ENCODE measurements around the gene TOP3B. TPM values are rescaled to one million over a fixed set of nuclear protein-coding genes. Genes with fewer than 3 reads are reported as not detected.

The TOP3B gene
- total and polyA plus RNA-seq, 2 donors (not counting 1 experiment from before 2014, with no cell fraction given), result 7.4 to 16.5 TPM

GRCh38 chr22:21977814-21978213, 4.8 kb downstream of the TOP3B start:
- H3K4me1 ChIP-seq (ENCODE audit: control insufficient read depth, extremely low read depth, insufficient read depth, low read length), result peaks cover 3% of the 10 kb centered on the region
- H3K79me2 ChIP-seq (ENCODE audit: control insufficient read depth, insufficient read depth, low read length), result peaks cover 30% of the 10 kb centered on the region
- no peak overlapping the region for H3K4me3 ChIP-seq (replicated peaks in 1 of 4; ENCODE audit: control extremely low read depth in 1 of 4, insufficient read depth in 1 of 4, low read depth in 3 of 4, low read length in 4 of 4)
- no peaks in the 10 kb centered on the region for H3K27me3 ChIP-seq (ENCODE audit: control insufficient read depth, insufficient read depth, low read length)
- H3K36me3 ChIP-seq (ENCODE audit: control insufficient read depth, insufficient read depth, low read length), result peaks cover 14% of the 10 kb centered on the region
- H3K9ac ChIP-seq (ENCODE audit: insufficient read depth, low read length), result no peak overlapping the region
- no peak for DNase-seq (ENCODE audit: low read depth in 2 of 2)
- H3K4me2 ChIP-seq (ENCODE audit: extremely low read depth, insufficient read depth, low read length), result no peak overlapping the region
- H3K27ac ChIP-seq (ENCODE audit: insufficient read depth, low read length), result no peak overlapping the region
- TF ChIP-seq CTCF (conservative IDR thresholded peaks at IDR 0.05 in 1 of 2, IDR thresholded peaks at IDR 0.05 in 1 of 2; ENCODE audit: low read depth in 1 of 2, low read length in 2 of 2), result no peak
- TF ChIP-seq EZH2 (IDR thresholded peaks at IDR 0.05; ENCODE audit: low read length, missing control alignments), result no peak
- no peaks in the 10 kb centered on the region for H3K9me3 ChIP-seq (ENCODE audit: control insufficient read depth, insufficient read depth, low read depth, low read length)
- no peaks in the 10 kb centered on the region for H4K20me1 ChIP-seq (ENCODE audit: control insufficient read depth, extremely low read depth, insufficient read depth, low read length)
- no peak overlapping the region for H2AFZ ChIP-seq (ENCODE audit: low read length)

GRCh38 chr22:21975854-21976345, 6.7 kb downstream of the TOP3B start:
- Histone ChIP-seq H3K27me3 (ENCODE audit: control insufficient read depth, insufficient read depth, low read length) (no peaks in the 10 kb centered on the region), H3K9ac (ENCODE audit: insufficient read depth, low read length) (no peak overlapping the region), H3K4me3 (replicated peaks in 1 of 4; ENCODE audit: control extremely low read depth in 1 of 4, insufficient read depth in 1 of 4, low read depth in 3 of 4, low read length in 4 of 4) (no peak overlapping the region), H2AFZ (ENCODE audit: low read length) (no peak overlapping the region), H3K79me2 (ENCODE audit: control insufficient read depth, insufficient read depth, low read length) (peaks cover 15% of the 10 kb centered on the region), H3K4me1 (ENCODE audit: control insufficient read depth, extremely low read depth, insufficient read depth, low read length) (no peaks in the 10 kb centered on the region), H3K4me2 (ENCODE audit: extremely low read depth, insufficient read depth, low read length) (no peak overlapping the region), H3K36me3 (ENCODE audit: control insufficient read depth, insufficient read depth, low read length) (peaks cover 27% of the 10 kb centered on the region), H4K20me1 (ENCODE audit: control insufficient read depth, extremely low read depth, insufficient read depth, low read length) (no peaks in the 10 kb centered on the region), H3K9me3 (ENCODE audit: control insufficient read depth, insufficient read depth, low read depth, low read length) (no peaks in the 10 kb centered on the region), H3K27ac (ENCODE audit: insufficient read depth, low read length) (no peak overlapping the region)
- no peak for DNase-seq (ENCODE audit: low read depth in 2 of 2)
- no peak for TF ChIP-seq EZH2 (IDR thresholded peaks at IDR 0.05; ENCODE audit: low read length, missing control alignments)
- TF ChIP-seq CTCF (conservative IDR thresholded peaks at IDR 0.05 in 1 of 2, IDR thresholded peaks at IDR 0.05 in 1 of 2; ENCODE audit: low read depth in 1 of 2, low read length in 2 of 2), result no peak

GRCh38 chr22:21975273-21975672, 7.3 kb downstream of the TOP3B start:
- Histone ChIP-seq H3K79me2 (ENCODE audit: control insufficient read depth, insufficient read depth, low read length) (peaks cover 10% of the 10 kb centered on the region), H3K4me1 (ENCODE audit: control insufficient read depth, extremely low read depth, insufficient read depth, low read length) (no peaks in the 10 kb centered on the region), H3K36me3 (ENCODE audit: control insufficient read depth, insufficient read depth, low read length) (peaks cover 27% of the 10 kb centered on the region), H2AFZ (ENCODE audit: low read length) (no peak overlapping the region), H3K9me3 (ENCODE audit: control insufficient read depth, insufficient read depth, low read depth, low read length) (no peaks in the 10 kb centered on the region), H3K4me3 (replicated peaks in 1 of 4; ENCODE audit: control extremely low read depth in 1 of 4, insufficient read depth in 1 of 4, low read depth in 3 of 4, low read length in 4 of 4) (no peak overlapping the region), H3K9ac (ENCODE audit: insufficient read depth, low read length) (no peak overlapping the region), H3K27ac (ENCODE audit: insufficient read depth, low read length) (no peak overlapping the region), H3K27me3 (ENCODE audit: control insufficient read depth, insufficient read depth, low read length) (no peaks in the 10 kb centered on the region), H3K4me2 (ENCODE audit: extremely low read depth, insufficient read depth, low read length) (no peak overlapping the region), H4K20me1 (ENCODE audit: control insufficient read depth, extremely low read depth, insufficient read depth, low read length) (no peaks in the 10 kb centered on the region)
- DNase-seq (ENCODE audit: low read depth in 2 of 2), result no peak
- TF ChIP-seq EZH2 (IDR thresholded peaks at IDR 0.05; ENCODE audit: low read length, missing control alignments) (no peak), CTCF (conservative IDR thresholded peaks at IDR 0.05 in 1 of 2, IDR thresholded peaks at IDR 0.05 in 1 of 2; ENCODE audit: low read depth in 1 of 2, low read length in 2 of 2) (no peak)

All from fibroblast of lung (primary cell).